HG03571 (cell line): ENCODE data around the gene L1TD1.
"Not testable (repeated sequence)": the region's sequence is repeated elsewhere in the genome, so short reads cannot be mapped to it uniquely, and the experiment has no call there.

Experiments
- ATAC-seq: cut with Tn5 transposase; IDR thresholded peaks from one replicate; pipeline ENCODE4 v1.9.1; 2021; ENCODE audit not compliant: unreplicated experiment

The L1TD1 gene

GRCh38 chr1:62194651-62195544, at the start of gene L1TD1:
Gene L1TD1, plus strand, starts transcription at chr1:62194849. Its CDS starts 11,780 bp downstream, at chr1:62206629.
- no peak for ATAC-seq

- peak; percentile 71 for ATAC-seq
These were observed 34.7 kb upstream of the L1TD1 start for GRCh38 chr1:62159940-62160348.

GRCh38 chr1:62161711-62162110, 32.9 kb upstream of the L1TD1 start:
- ATAC-seq: no peak

GRCh38 chr1:62170380-62170779, 24.3 kb upstream of the L1TD1 start:
- not testable (repeated sequence) for ATAC-seq

- ATAC-seq: no peak
These were observed 19.0 kb upstream of the L1TD1 start for GRCh38 chr1:62175568-62176179.

- no peak for ATAC-seq
These were observed 17.9 kb upstream of the L1TD1 start for GRCh38 chr1:62176597-62177312.

- ATAC-seq: no peak
These were observed 17.0 kb upstream of the L1TD1 start for GRCh38 chr1:62177621-62178020.

- no peak for ATAC-seq
These were observed 16.3 kb upstream of the L1TD1 start for GRCh38 chr1:62178372-62178771.

- not testable (repeated sequence) for ATAC-seq
These were observed 14.6 kb upstream of the L1TD1 start for GRCh38 chr1:62180054-62180453.

- ATAC-seq: no peak
These were observed 14.0 kb upstream of the L1TD1 start for GRCh38 chr1:62180639-62181038.

- ATAC-seq: no peak
These were observed 13.1 kb upstream of the L1TD1 start for GRCh38 chr1:62181532-62181931.

- ATAC-seq: not testable (repeated sequence)
These were observed 12.5 kb upstream of the L1TD1 start for GRCh38 chr1:62182157-62182556.

- not testable (repeated sequence) for ATAC-seq
These were observed 11.3 kb upstream of the L1TD1 start for GRCh38 chr1:62183164-62184020.

GRCh38 chr1:62184336-62184735, 10.3 kb upstream of the L1TD1 start:
- ATAC-seq: no peak

- ATAC-seq: not testable (repeated sequence)
These were observed 9.4 kb upstream of the L1TD1 start for GRCh38 chr1:62185233-62185632.

GRCh38 chr1:62185677-62186076, 9.0 kb upstream of the L1TD1 start:
- no peak for ATAC-seq

- no peak for ATAC-seq
These were observed 7.1 kb upstream of the L1TD1 start for GRCh38 chr1:62187548-62187947.

- ATAC-seq: no peak
These were observed 6.5 kb upstream of the L1TD1 start for GRCh38 chr1:62188111-62188510.

GRCh38 chr1:62196086-62196690, 1.5 kb downstream of the L1TD1 start:
- no peak for ATAC-seq

- ATAC-seq: no peak
These were observed 3.6 kb downstream of the L1TD1 start for GRCh38 chr1:62198069-62198780.
